Measurements from ENCODE around the gene AAMDC.

The AAMDC gene

GRCh38 chr11:77820565-77821348, at the start of gene AAMDC, which contains the start of gene RSF1 (continued):
- TF ChIP-seq ZNF280D (tag by site-specific recombination; IDR thresholded peaks at IDR 0.05) = no peak
- no peak for TF ChIP-seq ZNF792 (tag by site-specific recombination; IDR thresholded peaks at IDR 0.05)
- no peak for TF ChIP-seq SALL2 (tag by site-specific recombination; IDR thresholded peaks at IDR 0.05; ENCODE audit: borderline replicate concordance)
- TF ChIP-seq ZNF18 (tag by site-specific recombination; IDR thresholded peaks at IDR 0.05) = no peak
- no peak for TF ChIP-seq ZNF521 (tag by site-specific recombination; IDR thresholded peaks at IDR 0.05)
- no peak for TF ChIP-seq ZNF2 (tag by site-specific recombination; IDR thresholded peaks at IDR 0.05)
- no peak for TF ChIP-seq ZNF350 (tag by site-specific recombination; IDR thresholded peaks at IDR 0.05)
- no peak for TF ChIP-seq ZNF292 (tag by site-specific recombination; IDR thresholded peaks at IDR 0.05; ENCODE audit: borderline replicate concordance, low read depth)
- TF ChIP-seq ZNF133 (tag by site-specific recombination; IDR thresholded peaks at IDR 0.05) = no peak
- peak; percentile 62 for TF ChIP-seq PRDM1 (tag by site-specific recombination; IDR thresholded peaks at IDR 0.05)
- peak; percentile 81 for TF ChIP-seq MZF1 (tag by site-specific recombination; IDR thresholded peaks at IDR 0.05; ENCODE audit: borderline replicate concordance)
- no peak for TF ChIP-seq ZNF488 (tag by site-specific recombination; IDR thresholded peaks at IDR 0.05)
- TF ChIP-seq ZNF239 (tag by site-specific recombination; IDR thresholded peaks at IDR 0.05) = no peak
- TF ChIP-seq ZNF324 (tag by site-specific recombination; IDR thresholded peaks at IDR 0.05) = peak; percentile 36; the same call in 1 of the 2 replicates
- TF ChIP-seq PRDM4 (tag by site-specific recombination; IDR thresholded peaks at IDR 0.05) = no peak
- no peak for TF ChIP-seq WT1 (tag by site-specific recombination; IDR thresholded peaks at IDR 0.05)
- TF ChIP-seq ZNF707 (tag by site-specific recombination; IDR thresholded peaks at IDR 0.05) = no peak
- TF ChIP-seq ZNF704 (tag by site-specific recombination; IDR thresholded peaks at IDR 0.05) = no peak
- TF ChIP-seq ZNF791 (tag by site-specific recombination; IDR thresholded peaks at IDR 0.05) = no peak
- no peak for TF ChIP-seq ZNF596 (tag by site-specific recombination; IDR thresholded peaks at IDR 0.05)
- peak; percentile 88 for TF ChIP-seq IKZF3 (tag by site-specific recombination; IDR thresholded peaks at IDR 0.05)
- TF ChIP-seq TRIM28 (IDR thresholded peaks at IDR 0.05; ENCODE audit: borderline replicate concordance, low read length) = no peak
- 0 out of 2 replicates have a peak, but pooled peaks have one; percentile 10 for TF ChIP-seq ZNF610 (tag by site-specific recombination; IDR thresholded peaks at IDR 0.05; ENCODE audit: borderline replicate concordance)
- TF ChIP-seq ZNF10 (tag by site-specific recombination; IDR thresholded peaks at IDR 0.05) = no peak
- no peak for TF ChIP-seq ZFP41 (tag by site-specific recombination; IDR thresholded peaks at IDR 0.05; ENCODE audit: borderline replicate concordance)
- peak; percentile 52; the same call in 1 of the 2 replicates for TF ChIP-seq ZNF394 (tag by site-specific recombination; IDR thresholded peaks at IDR 0.05; ENCODE audit: borderline replicate concordance)
- TF ChIP-seq ZBTB10 (tag by site-specific recombination; IDR thresholded peaks at IDR 0.05) = peak; percentile 98
- peak; percentile 86 for TF ChIP-seq KLF8 (tag by site-specific recombination; IDR thresholded peaks at IDR 0.05)
